Thyroid gland (tissue), 4 donors: ENCODE measurements around the gene CPN2. TPM values are rescaled to one million over a fixed set of nuclear protein-coding genes. Genes with fewer than 3 reads are reported as not detected.

Experiments
- DNase-seq, 2 donors: peaks; one replicate each; pipeline ENCODE4 v3.0.0-alpha.2; 2019
- H3K27ac ChIP-seq, 3 donors: fragments of 200-600 bp; sonication (generic); 1 replicate in 2 of 3; 2 replicates in 1 of 3; pipeline ENCODE4 v1.5.1; 2016 to 2019; ENCODE audit warnings: mild to moderate bottlenecking in 1 of 3, moderate library complexity in 1 of 3
- H3K27me3 ChIP-seq: fragments of 200-600 bp; sonication (generic); one replicate; pipeline ENCODE4 v1.5.1; 2019
- H3K36me3 ChIP-seq, 2 donors: fragments of 200-600 bp; sonication (generic); one replicate each; pipeline ENCODE4 v1.5.1; 2016 to 2019
- H3K4me1 ChIP-seq, 2 donors: fragments of 200-600 bp; sonication (generic); one replicate each; pipeline ENCODE4 v1.5.1; 2017 to 2019
- H3K4me3 ChIP-seq, 3 donors: fragments of 200-600 bp; sonication (generic); replicated peaks in 1 of 3; 1 replicate in 2 of 3; 2 replicates in 1 of 3; pipeline ENCODE4 v1.5.1; 2016; ENCODE audit warnings: mild to moderate bottlenecking in 1 of 3
- H3K9me3 ChIP-seq: fragments of 200-600 bp; sonication (generic); one replicate; pipeline ENCODE4 v1.5.1; 2017
- POLR2A ChIP-seq, 2 donors: fragments of 450-650 bp; IDR thresholded peaks; one replicate each; pipeline ENCODE4 v1.6.1; 2017; ENCODE audit warnings: antibody characterized with exemption in 2 of 2, mild to moderate bottlenecking in 2 of 2, moderate library complexity in 1 of 2
- WGBS, 2 donors: methylation state at CpG; one replicate each; pipeline ENCODE4 v1.1.5; 2017; 5-methylcytosine and 5-hydroxymethylcytosine counted together
- intact Hi-C: fragments of 100-400 bp; cut with DNase I; formaldehyde crosslinking; loops from one replicate; pipeline ENCODE4 v1.15.1; 2023
- total RNA-seq, 4 donors: library from RNA; depleted of rRNA; stranded (reverse); fragments of >200 nt; gene quantifications; one replicate each; pipeline ENCODE4 v1.2.3, GENCODE V29; 2016
- TF ChIP-seq, protein P1 (sequence below), 6 experiments: fragments of 200-600 bp in 3 of 6; fragments of 450-650 bp in 3 of 6; sonication (generic) in 3 of 6; IDR thresholded peaks; one replicate each; pipeline ENCODE4 v1.5.1; 2016 to 2019; ENCODE audit warnings: antibody characterized with exemption in 6 of 6, mild to moderate bottlenecking in 2 of 6, inconsistent platforms in 1 of 6, moderate library complexity in 1 of 6

Gene CPN2
- total RNA-seq, 4 donors from 2014 or later, result not detected

- intact Hi-C loops, result no loop called here
- H3K4me3 ChIP-seq, result no peak overlapping the region
- peaks cover 0 to 3% of the 10 kb centered on the region in 2 donors for H3K4me1 ChIP-seq
- 68 to 69% methylated on average over 7 of the region's 7 CpGs for WGBS, 2 donors
- H3K27me3 ChIP-seq, result no peaks in the 10 kb centered on the region
- no peak for DNase-seq
- no peaks in the 10 kb centered on the region for H3K36me3 ChIP-seq
- TF ChIP-seq POLR2A (IDR thresholded peaks at IDR 0.05), result no peak
- TF ChIP-seq, protein P1, sequence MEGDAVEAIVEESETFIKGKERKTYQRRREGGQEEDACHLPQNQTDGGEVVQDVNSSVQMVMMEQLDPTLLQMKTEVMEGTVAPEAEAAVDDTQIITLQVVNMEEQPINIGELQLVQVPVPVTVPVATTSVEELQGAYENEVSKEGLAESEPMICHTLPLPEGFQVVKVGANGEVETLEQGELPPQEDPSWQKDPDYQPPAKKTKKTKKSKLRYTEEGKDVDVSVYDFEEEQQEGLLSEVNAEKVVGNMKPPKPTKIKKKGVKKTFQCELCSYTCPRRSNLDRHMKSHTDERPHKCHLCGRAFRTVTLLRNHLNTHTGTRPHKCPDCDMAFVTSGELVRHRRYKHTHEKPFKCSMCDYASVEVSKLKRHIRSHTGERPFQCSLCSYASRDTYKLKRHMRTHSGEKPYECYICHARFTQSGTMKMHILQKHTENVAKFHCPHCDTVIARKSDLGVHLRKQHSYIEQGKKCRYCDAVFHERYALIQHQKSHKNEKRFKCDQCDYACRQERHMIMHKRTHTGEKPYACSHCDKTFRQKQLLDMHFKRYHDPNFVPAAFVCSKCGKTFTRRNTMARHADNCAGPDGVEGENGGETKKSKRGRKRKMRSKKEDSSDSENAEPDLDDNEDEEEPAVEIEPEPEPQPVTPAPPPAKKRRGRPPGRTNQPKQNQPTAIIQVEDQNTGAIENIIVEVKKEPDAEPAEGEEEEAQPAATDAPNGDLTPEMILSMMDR (IDR thresholded peaks at IDR 0.05), result no peak
- H3K9me3 ChIP-seq, result no peaks in the 10 kb centered on the region
- H3K27ac ChIP-seq, result no peak overlapping the region
Measured at GRCh38 chr3:194386648-194387047, 35.5 kb upstream of the CPN2 start.

DNA sequence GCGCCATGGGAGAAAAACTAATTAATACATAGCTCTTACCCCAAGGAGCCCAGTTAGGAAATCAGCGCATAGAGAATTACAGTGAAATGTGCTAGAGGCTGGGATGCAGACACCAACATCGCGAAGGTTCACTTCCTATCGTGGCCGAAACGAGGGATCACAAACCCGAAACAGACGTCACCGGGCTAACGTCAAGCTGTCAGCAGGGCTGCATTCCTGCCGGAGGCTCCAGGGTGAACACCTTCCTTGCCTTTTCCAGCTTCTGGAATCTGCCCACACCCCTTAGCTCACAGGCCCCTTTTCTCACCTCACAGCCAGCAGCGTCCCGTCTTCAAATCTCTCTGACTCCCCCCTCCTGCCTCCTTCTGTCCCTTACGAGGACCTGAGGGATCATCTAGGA is 34.9 kb upstream of the CPN2 start:
- H3K27me3 ChIP-seq, result no peaks in the 10 kb centered on the region
- H3K4me3 ChIP-seq, result no peak overlapping the region
- H3K36me3 ChIP-seq, result no peaks in the 10 kb centered on the region
- no peaks in the 10 kb centered on the region for H3K9me3 ChIP-seq
- WGBS, 2 donors, result 90% methylated on average over 15 of the region's 15 CpGs
- no peak for DNase-seq
- intact Hi-C loops, result no loop called here
- peaks cover 0 to 5% of the 10 kb centered on the region in 2 donors for H3K4me1 ChIP-seq
- no peak for TF ChIP-seq POLR2A (IDR thresholded peaks at IDR 0.05)
- TF ChIP-seq, protein P1 (IDR thresholded peaks at IDR 0.05), result no peak
- no peak overlapping the region for H3K27ac ChIP-seq

- H3K27ac ChIP-seq, result no peak overlapping the region
- TF ChIP-seq, protein P1 (IDR thresholded peaks at IDR 0.05), result no peak
- no peak for TF ChIP-seq POLR2A (IDR thresholded peaks at IDR 0.05)
- no peaks in the 10 kb centered on the region for H3K27me3 ChIP-seq
- H3K36me3 ChIP-seq, result no peaks in the 10 kb centered on the region
- DNase-seq, result no peak
- H3K9me3 ChIP-seq, result no peaks in the 10 kb centered on the region
- WGBS, 2 donors, result 88 to 92% methylated on average over 8 to 12 of the region's 12 CpGs
- H3K4me1 ChIP-seq, result peaks cover under 1 to 5% of the 10 kb centered on the region in 2 donors
- intact Hi-C loops, result no loop called here
- H3K4me3 ChIP-seq, result no peak overlapping the region
Measured at GRCh38 chr3:194384569-194385001, 33.5 kb upstream of the CPN2 start.

DNA sequence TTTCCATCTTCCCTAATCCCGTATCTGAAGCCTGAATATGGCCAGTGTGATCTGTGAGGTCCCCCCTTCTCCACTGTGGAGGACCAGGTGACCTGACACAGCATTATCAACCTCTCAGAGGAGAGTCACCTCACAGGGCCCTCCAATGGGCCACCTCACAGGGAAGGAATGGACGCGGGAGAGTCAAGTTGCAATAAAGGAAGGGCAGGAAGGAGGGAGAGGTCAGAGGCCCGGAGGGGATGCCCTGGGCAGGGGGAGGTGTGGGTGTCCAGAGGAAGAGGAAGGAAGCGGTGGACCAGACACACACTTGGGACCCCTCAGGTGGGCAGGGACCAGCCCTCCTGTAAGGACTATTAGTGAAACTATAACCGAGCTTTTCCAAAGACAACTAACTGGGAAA is 33.0 kb upstream of the CPN2 start:
- Histone ChIP-seq H3K4me1 (peaks cover 4 to 8% of the 10 kb centered on the region in 2 donors), H3K27me3 (no peaks in the 10 kb centered on the region), H3K36me3 (no peaks in the 10 kb centered on the region), H3K27ac (no peak overlapping the region), H3K9me3 (no peaks in the 10 kb centered on the region), H3K4me3 (no peak overlapping the region)
- intact Hi-C loops, result no loop called here
- TF ChIP-seq, protein P1 (IDR thresholded peaks at IDR 0.05), result no peak
- no peak for TF ChIP-seq POLR2A (IDR thresholded peaks at IDR 0.05)
- WGBS, 2 donors, result 80 to 87% methylated on average over 6 of the region's 6 CpGs
- DNase-seq, result no peak

DNA sequence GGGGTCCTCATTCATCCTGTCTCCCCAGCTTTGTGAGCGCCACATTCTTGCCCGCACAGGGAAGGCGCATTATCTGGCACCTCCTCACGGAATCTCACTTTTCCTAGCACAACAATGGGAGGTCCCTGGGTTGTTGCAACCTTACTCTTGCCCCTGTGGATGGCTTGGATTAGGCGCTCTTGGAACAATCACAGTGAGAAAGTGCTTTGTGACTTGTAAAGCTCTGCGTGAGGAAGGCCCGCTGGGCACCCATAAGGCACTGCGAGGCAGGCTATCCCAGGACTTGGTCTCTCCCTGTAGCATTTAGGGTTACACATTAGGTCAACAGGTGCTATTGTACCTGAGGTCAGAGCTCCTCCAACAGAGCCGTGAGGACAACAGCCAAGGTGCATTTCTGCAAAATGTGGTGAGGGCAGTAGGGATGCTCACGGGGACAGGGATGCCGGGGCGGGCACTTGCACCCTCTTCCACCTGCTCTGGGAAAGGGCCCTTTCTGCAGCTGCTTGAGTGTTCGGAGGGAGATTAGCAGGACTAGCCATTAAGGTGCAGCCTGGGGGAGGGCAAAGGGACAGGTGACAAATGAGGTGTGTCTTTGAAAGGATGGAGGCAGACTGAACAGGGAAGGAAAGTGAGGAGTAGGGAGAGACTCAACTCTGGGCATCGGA is 32.3 kb upstream of the CPN2 start:
- Histone ChIP-seq H3K4me1 (peaks cover 4 to 9% of the 10 kb centered on the region in 2 donors), H3K4me3 (no peak overlapping the region), H3K27ac (no peak overlapping the region), H3K36me3 (no peaks in the 10 kb centered on the region), H3K9me3 (no peaks in the 10 kb centered on the region), H3K27me3 (no peaks in the 10 kb centered on the region)
- no peak for DNase-seq
- WGBS, 2 donors, result 82 to 90% methylated on average over 14 of the region's 14 CpGs
- TF ChIP-seq, protein P1 (IDR thresholded peaks at IDR 0.05), result no peak
- no peak for TF ChIP-seq POLR2A (IDR thresholded peaks at IDR 0.05)
- intact Hi-C loops, result no loop called here
